IPS DF 6.9 (cell line): ENCODE results near the gene POU1F1.
"Not testable (repeated sequence)": the region's sequence is repeated elsewhere in the genome, so short reads cannot be mapped to it uniquely, and the experiment has no call there.

Source experiments
- DNase-seq: peaks from one replicate; pipeline ENCODE4 v3.0.0-alpha.2; 2013; ENCODE audit warnings: low read depth, low spot score
- H3K27ac ChIP-seq: one replicate; pipeline ENCODE4 v1.5.1; 2013; ENCODE audit warnings: low read length, control low read depth
- H3K27me3 ChIP-seq: 2 replicates; pipeline ENCODE4 v1.6.1; 2013; ENCODE audit warnings: mild to moderate bottlenecking, low read length; ENCODE audit not compliant: control insufficient read depth, insufficient read depth
- H3K36me3 ChIP-seq: 2 replicates; pipeline ENCODE4 v1.6.1; 2013; ENCODE audit warnings: low read length; ENCODE audit not compliant: control insufficient read depth, insufficient read depth
- H3K4me1 ChIP-seq: 2 replicates; pipeline ENCODE4 v1.6.1; 2013; ENCODE audit warnings: low read length; ENCODE audit not compliant: control insufficient read depth, insufficient read depth
- H3K4me3 ChIP-seq: 2 replicates; pipeline ENCODE4 v1.5.1; 2013; ENCODE audit warnings: mild to moderate bottlenecking, low read length
- H3K9me3 ChIP-seq: 2 replicates; pipeline ENCODE4 v1.6.1; 2013; ENCODE audit warnings: low read length, inconsistent platforms; ENCODE audit not compliant: control insufficient read depth, insufficient read depth
- WGBS: extraction: QIAGEN DNeasy Blood & Tissue Kit; methylation state at CpG from one replicate; pipeline ENCODE4 v1.1.7; 2013; ENCODE audit warnings: mixed read lengths, missing lambda C conversion rate; ENCODE audit not compliant: insufficient read length, insufficient coverage; 5-methylcytosine and 5-hydroxymethylcytosine counted together

POU1F1 gene

GRCh38 chr3:87305031-87305430 lies 28.6 kb upstream of the POU1F1 start:
- H3K9me3 ChIP-seq, H3K4me1 ChIP-seq, DNase-seq, H3K36me3 ChIP-seq, H3K4me3 ChIP-seq, H3K27me3 ChIP-seq, H3K27ac ChIP-seq: not testable (repeated sequence)
- WGBS: no CpG with 5 or more reads among the region's 1 CpG

- no CpG with 5 or more reads among the region's 3 CpGs for WGBS
- Histone ChIP-seq H3K4me1 (no peaks in the 10 kb centered on the region), H3K9me3 (no peaks in the 10 kb centered on the region), H3K27ac (no peak overlapping the region), H3K4me3 (no peak overlapping the region), H3K36me3 (no peaks in the 10 kb centered on the region), H3K27me3 (no peaks in the 10 kb centered on the region)
- no peak for DNase-seq
Observed at GRCh38 chr3:87298111-87298718, 21.8 kb upstream of the POU1F1 start.

- Histone ChIP-seq H3K9me3 (no peaks in the 10 kb centered on the region), H3K4me3 (no peak overlapping the region), H3K4me1 (no peaks in the 10 kb centered on the region), H3K27ac (no peak overlapping the region), H3K36me3 (no peaks in the 10 kb centered on the region), H3K27me3 (no peaks in the 10 kb centered on the region)
- no CpG with 5 or more reads among the region's 8 CpGs for WGBS
- no peak for DNase-seq
Observed at GRCh38 chr3:87288446-87288845, 12.1 kb upstream of the POU1F1 start.

GRCh38 chr3:87287011-87287410 lies 10.6 kb upstream of the POU1F1 start:
- H3K4me3 ChIP-seq: no peak overlapping the region
- no peak for DNase-seq
- H3K9me3 ChIP-seq: no peaks in the 10 kb centered on the region
- no peaks in the 10 kb centered on the region for H3K27me3 ChIP-seq
- H3K4me1 ChIP-seq: no peaks in the 10 kb centered on the region
- H3K36me3 ChIP-seq: no peaks in the 10 kb centered on the region
- no peak overlapping the region for H3K27ac ChIP-seq
- no CpG with 5 or more reads among the region's 1 CpG for WGBS

- no CpG with 5 or more reads among the region's 4 CpGs for WGBS
- no peak for DNase-seq
- H3K27ac ChIP-seq: no peak overlapping the region
Observed at GRCh38 chr3:87272718-87273341, 3.6 kb downstream of the POU1F1 start.

GRCh38 chr3:87270908-87271700 lies 5.3 kb downstream of the POU1F1 start:
- DNase-seq: no peak
- no peaks in the 10 kb centered on the region for H3K9me3 ChIP-seq
- no peaks in the 10 kb centered on the region for H3K36me3 ChIP-seq
- H3K4me3 ChIP-seq: no peak overlapping the region
- no peaks in the 10 kb centered on the region for H3K4me1 ChIP-seq
- no peaks in the 10 kb centered on the region for H3K27me3 ChIP-seq
- no CpG with 5 or more reads among the region's 4 CpGs for WGBS
- no peak overlapping the region for H3K27ac ChIP-seq

More at GRCh38 chr3:87272718-87273341, 3.6 kb downstream of the POU1F1 start:
- no peaks in the 10 kb centered on the region for H3K4me1 ChIP-seq
- H3K4me3 ChIP-seq: no peak overlapping the region
- H3K36me3 ChIP-seq: no peaks in the 10 kb centered on the region
- no peaks in the 10 kb centered on the region for H3K27me3 ChIP-seq
- no peaks in the 10 kb centered on the region for H3K9me3 ChIP-seq

GRCh38 chr3:87269723-87270122 lies 6.7 kb downstream of the POU1F1 start:
- Histone ChIP-seq H3K36me3 (no peaks in the 10 kb centered on the region), H3K27ac (no peak overlapping the region), H3K4me3 (no peak overlapping the region), H3K9me3 (no peaks in the 10 kb centered on the region), H3K27me3 (no peaks in the 10 kb centered on the region), H3K4me1 (no peaks in the 10 kb centered on the region)
- DNase-seq: no peak

GRCh38 chr3:87268646-87269211 lies 7.7 kb downstream of the POU1F1 start:
- no peak for DNase-seq
- no peaks in the 10 kb centered on the region for H3K9me3 ChIP-seq
- no CpG with 5 or more reads among the region's 4 CpGs for WGBS
- H3K4me1 ChIP-seq: no peaks in the 10 kb centered on the region
- no peak overlapping the region for H3K4me3 ChIP-seq
- no peaks in the 10 kb centered on the region for H3K27me3 ChIP-seq
- no peak overlapping the region for H3K27ac ChIP-seq
- no peaks in the 10 kb centered on the region for H3K36me3 ChIP-seq

GRCh38 chr3:87267953-87268645 lies 8.3 kb downstream of the POU1F1 start:
- Histone ChIP-seq H3K9me3 (no peaks in the 10 kb centered on the region), H3K4me3 (no peak overlapping the region), H3K36me3 (no peaks in the 10 kb centered on the region), H3K27ac (no peak overlapping the region), H3K4me1 (no peaks in the 10 kb centered on the region), H3K27me3 (no peaks in the 10 kb centered on the region)
- WGBS: no CpG with 5 or more reads among the region's 8 CpGs
- DNase-seq: no peak

GRCh38 chr3:87261925-87262324 lies 14.5 kb downstream of the POU1F1 start:
- no peaks in the 10 kb centered on the region for H3K36me3 ChIP-seq
- H3K27me3 ChIP-seq: no peaks in the 10 kb centered on the region
- DNase-seq: no peak
- H3K4me1 ChIP-seq: no peaks in the 10 kb centered on the region
- no peaks in the 10 kb centered on the region for H3K9me3 ChIP-seq
- no peak overlapping the region for H3K27ac ChIP-seq
- no CpG with 5 or more reads among the region's 2 CpGs for whole genome bisulfite sequencing
- H3K4me3 ChIP-seq: no peak overlapping the region
